HepG2 (cell line): ENCODE measurements around the gene MMUT. TPM values are rescaled to one million over a fixed set of nuclear protein-coding genes. Genes with fewer than 3 reads are reported as not detected.

Experiments used
- AGO2 ChIP-seq: fragments of 200-400 bp; formaldehyde crosslinking; optimal IDR thresholded peaks from 2 replicates; pipeline ENCODE3; 2017; ENCODE audit warnings: mild to moderate bottlenecking, low read depth, low read length, moderate library complexity
- ARID2 ChIP-seq: sonication (generic); formaldehyde crosslinking; IDR thresholded peaks from 2 replicates; pipeline ENCODE4 v1.8.1; 2022; ENCODE audit warnings: mild to moderate bottlenecking, missing genetic modification reagents, borderline replicate concordance
- ARNTL ChIP-seq: sonication (generic); formaldehyde crosslinking; IDR thresholded peaks from 2 replicates; pipeline ENCODE4 v1.4.0; 2020; ENCODE audit warnings: mild to moderate bottlenecking, missing genetic modification reagents
- ELF3 ChIP-seq: IDR thresholded peaks from 2 replicates; pipeline ENCODE4 v1.6.1; 2016; ENCODE audit warnings: missing genetic modification reagents, missing compliant biosample characterization
- FOSL1 ChIP-seq: sonication (generic); formaldehyde crosslinking; IDR thresholded peaks from 2 replicates; pipeline ENCODE4 v1.9.0; 2021; ENCODE audit warnings: missing genetic modification reagents, borderline replicate concordance
- GRHL1 ChIP-seq: sonication (generic); formaldehyde crosslinking; conservative IDR thresholded peaks from 2 replicates; pipeline ENCODE4 v1.8.0; 2022; ENCODE audit warnings: missing genetic modification reagents
- HOXA3 ChIP-seq: sonication (generic); formaldehyde crosslinking; IDR thresholded peaks from 2 replicates; pipeline ENCODE4 v1.5.0; 2020; ENCODE audit warnings: missing genetic modification reagents
- JDP2 ChIP-seq: sonication (generic); formaldehyde crosslinking; IDR thresholded peaks from 2 replicates; pipeline ENCODE4 v1.8.1; 2022; ENCODE audit warnings: missing genetic modification reagents, borderline replicate concordance
- NFAT5 ChIP-seq: sonication (generic); formaldehyde crosslinking; IDR thresholded peaks from 2 replicates; pipeline ENCODE4 v1.4.0; 2020; ENCODE audit warnings: missing genetic modification reagents
- PREB ChIP-seq: sonication (generic); formaldehyde crosslinking; IDR thresholded peaks from 2 replicates; pipeline ENCODE4 v1.4.0; 2020; ENCODE audit warnings: missing genetic modification reagents
- YEATS2 ChIP-seq: sonication (generic); formaldehyde crosslinking; IDR thresholded peaks from 2 replicates; pipeline ENCODE4 v1.4.0; 2020; ENCODE audit warnings: missing genetic modification reagents, borderline replicate concordance
- ZBTB10 ChIP-seq: sonication (generic); formaldehyde crosslinking; IDR thresholded peaks from 2 replicates; pipeline ENCODE4 v1.4.0; 2020; ENCODE audit warnings: missing genetic modification reagents, borderline replicate concordance
- ZNF232 ChIP-seq: sonication (generic); formaldehyde crosslinking; IDR thresholded peaks from 2 replicates; pipeline ENCODE4 v1.4.0; 2020; ENCODE audit warnings: missing genetic modification reagents, borderline replicate concordance
- ZNF335 ChIP-seq: sonication (generic); formaldehyde crosslinking; IDR thresholded peaks from 2 replicates; pipeline ENCODE4 v1.4.0; 2020; ENCODE audit warnings: missing genetic modification reagents
- ZNF414 ChIP-seq: sonication (generic); formaldehyde crosslinking; IDR thresholded peaks from 2 replicates; pipeline ENCODE4 v1.5.0; 2020; ENCODE audit warnings: missing genetic modification reagents
- ZNF670 ChIP-seq: sonication (generic); formaldehyde crosslinking; IDR thresholded peaks from 2 replicates; pipeline ENCODE4 v1.8.0; 2022; ENCODE audit warnings: mild to moderate bottlenecking, missing genetic modification reagents, borderline replicate concordance
- ZNF891 ChIP-seq: sonication (generic); formaldehyde crosslinking; IDR thresholded peaks from 2 replicates; pipeline ENCODE4 v1.5.0; 2020; ENCODE audit warnings: mild to moderate bottlenecking, missing genetic modification reagents
- ZSCAN30 ChIP-seq: sonication (generic); formaldehyde crosslinking; IDR thresholded peaks from 2 replicates; pipeline ENCODE4 v1.5.0; 2020; ENCODE audit warnings: mild to moderate bottlenecking, missing genetic modification reagents
- polyA plus RNA-seq, 8 experiments: library from polyadenylated mRNA; depleted of rRNA in 3 of 8; stranded (reverse) in 7 of 8; unstranded in 1 of 8; fragments of >200 nt; fragmentation: Illumina TruSeq in 4 of 8; extraction: Trizol in 4 of 8; gene quantifications; 2 replicates each; pipeline versions ENCODE4 v1.2.1 to v1.2.3, GENCODE V29; 2011 to 2016; ENCODE audit warnings: low read depth in 4 of 8, missing spikeins in 1 of 8, mixed read lengths in 1 of 8; ENCODE audit not compliant: insufficient read depth in 1 of 8
- total RNA-seq, 5 experiments: library from RNA; depleted of rRNA; stranded (reverse); fragments of >200 nt; fragmentation: Illumina TruSeq; extraction: Trizol; gene quantifications; 2 replicates each; pipeline ENCODE4 v1.2.3, GENCODE V29; 2016; ENCODE audit warnings: low read depth in 1 of 5

The MMUT gene
- total and polyA plus RNA-seq, 2 of the 13 experiments (the other 11 are each of a cell fraction or from before 2014, with no cell fraction given) = 16.1 to 20.5 TPM

GRCh38 chr6:49506569-49507111 is 43.6 kb upstream of the MMUT start (continued):
- TF ChIP-seq GRHL1 (CRISPR knock-in tag) = no peak
- no peak for TF ChIP-seq NFAT5 (CRISPR knock-in tag)
- TF ChIP-seq ARNTL (CRISPR knock-in tag) = peak; percentile 50; the same call in 1 of the 2 replicates
- no peak for TF ChIP-seq ARID2 (CRISPR knock-in tag)
- no peak for TF ChIP-seq ZSCAN30
- no peak for TF ChIP-seq ZBTB10 (CRISPR knock-in tag)
- peak; percentile 82 for TF ChIP-seq FOSL1
- TF ChIP-seq ZNF232 (CRISPR knock-in tag) = no peak
- TF ChIP-seq ZNF670 (CRISPR knock-in tag) = no peak
- TF ChIP-seq HOXA3 (CRISPR knock-in tag) = peak; percentile 51; the same call in 1 of the 2 replicates
- no peak for TF ChIP-seq ZNF335 (CRISPR knock-in tag)
- TF ChIP-seq AGO2 = no peak
- no peak for TF ChIP-seq ZNF891 (CRISPR knock-in tag)
- TF ChIP-seq ZNF414 (CRISPR knock-in tag) = peak; percentile 53; the same call in 1 of the 2 replicates
- no peak for TF ChIP-seq PREB
- TF ChIP-seq ELF3 = peak; percentile 31; the same call in 1 of the 2 replicates
- no peak for TF ChIP-seq JDP2 (CRISPR knock-in tag)
- peak; percentile 33; the same call in 1 of the 2 replicates for TF ChIP-seq YEATS2 (CRISPR knock-in tag)
